ENCODE results near the gene MMP1. TPM values are rescaled to one million over a fixed set of nuclear protein-coding genes. Genes with fewer than 3 reads are reported as not detected.
A peak's percentile ranks its signal among the peaks of the same experiment; 100 is the strongest.

Gene MMP1
- total and polyA plus RNA-seq, 2 of the 4 experiments (the other 2 are of a cell fraction) = 166 to 245 TPM

- Histone ChIP-seq H3K9me1 (ENCODE audit: insufficient read depth, low read length) (no peaks in the 10 kb centered on the region), H2BK120ac (ENCODE audit: low read depth, low read length) (no peak overlapping the region), H3K79me1 (ENCODE audit: low read depth in 1 of 2, low read length in 2 of 2) (no peaks in the 10 kb centered on the region), H3K9ac (ENCODE audit: low read depth, low read length) (no peak overlapping the region), H2BK5ac (ENCODE audit: low read depth, low read length, poor library complexity, severe bottlenecking) (no peak overlapping the region), H3K4me3 (ENCODE audit: insufficient read depth, low read depth, low read length) (no peak overlapping the region), H3K23ac (ENCODE audit: low read depth, low read length) (no peak overlapping the region), H4K8ac (ENCODE audit: low read depth in 2 of 2, low read length in 2 of 2) (no peak overlapping the region), H3K9me3 (ENCODE audit: control insufficient read depth, insufficient read depth, low read length) (no peaks in the 10 kb centered on the region), H3K4me1 (ENCODE audit: control insufficient read depth, insufficient read depth, low read length) (0 out of 2 replicates have a peak, but pooled peaks cover 2% of the 10 kb centered on the region), H2AK5ac (ENCODE audit: low read depth, low read length) (no peak overlapping the region; the same call in 1 of the 2 replicates), H3K4ac (ENCODE audit: low read depth, low read length) (peak overlapping the region; percentile 37), H4K91ac (ENCODE audit: insufficient read depth, low read depth, low read length) (no peak overlapping the region), H2BK20ac (ENCODE audit: low read depth, low read length) (no peak overlapping the region), H2AK9ac (replicated peaks; ENCODE audit: low read depth, low read length, poor library complexity) (no peak overlapping the region), H3K27ac (ENCODE audit: insufficient read depth, low read length) (no peak overlapping the region), H3K18ac (ENCODE audit: low read depth, low read length) (no peak overlapping the region), H3K56ac (ENCODE audit: extremely low read depth, insufficient read depth, low read length) (no peak overlapping the region), H3K4me2 (ENCODE audit: low read depth, low read length) (no peak overlapping the region), H4K20me1 (ENCODE audit: insufficient read depth, low read length) (no peaks in the 10 kb centered on the region), H3K27me3 (ENCODE audit: control insufficient read depth, insufficient read depth, low read length) (no peaks in the 10 kb centered on the region; the same call in 1 of the 2 replicates), H3K36me3 (ENCODE audit: control insufficient read depth, insufficient read depth, low read length) (no peaks in the 10 kb centered on the region), H2BK15ac (ENCODE audit: low read depth, low read length) (0 out of 3 replicates have a peak overlapping the region, but pooled peaks have one; percentile 15), H3K14ac (replicated peaks; ENCODE audit: low read depth, low read length) (no peak overlapping the region; the same call in 1 of the 2 replicates), H2AFZ (replicated peaks; ENCODE audit: low read length, poor library complexity) (no peak overlapping the region), H4K5ac (ENCODE audit: low read depth, low read length) (no peak overlapping the region)
- WGBS, 2 experiments (ENCODE audit: extremely low coverage in 2 of 2, insufficient read length in 1 of 2) = no CpG with 5 or more reads among the region's 2 CpGs
- dilution Hi-C loops (cut with HindIII; ENCODE audit: low sequenced_read_pairs, unreplicated experiment) = no loop called here
- no peak for TF ChIP-seq USF2 (IDR thresholded peaks at IDR 0.05; ENCODE audit: low read depth, low read length)
- no peak for TF ChIP-seq CEBPB (IDR thresholded peaks at IDR 0.05; ENCODE audit: low read depth, low read length)
- no peak for TF ChIP-seq RCOR1 (IDR thresholded peaks at IDR 0.05; ENCODE audit: insufficient replicate concordance, low read length)
- no peak for TF ChIP-seq RAD21 (IDR thresholded peaks at IDR 0.05; ENCODE audit: low read length)
- no peak for TF ChIP-seq MXI1 (IDR thresholded peaks at IDR 0.05; ENCODE audit: borderline replicate concordance, low read depth, low read length)
- TF ChIP-seq NFE2L2 (IDR thresholded peaks at IDR 0.05; ENCODE audit: low read depth, low read length) = no peak
- no peak for TF ChIP-seq ELK1 (IDR thresholded peaks at IDR 0.05; ENCODE audit: borderline replicate concordance, low read depth, low read length)
- no peak for TF ChIP-seq FOS (IDR thresholded peaks at IDR 0.05; ENCODE audit: low read depth, low read length)
- TF ChIP-seq MAFK (IDR thresholded peaks at IDR 0.05; ENCODE audit: low read depth, low read length) = no peak
- no peak for TF ChIP-seq POLR2A (IDR thresholded peaks at IDR 0.05; ENCODE audit: low read depth, low read length)
- TF ChIP-seq CTCF (conservative IDR thresholded peaks at IDR 0.05; ENCODE audit: low read depth, low read length) = no peak
- TF ChIP-seq RFX5 (IDR thresholded peaks at IDR 0.05; ENCODE audit: low read depth, low read length) = no peak
- CTCF ChIA-PET = no interaction called here
- POLR2A ChIA-PET (ENCODE audit: unreplicated experiment) = no interaction called here
- peak; percentile 28 for DNase-seq
- ATAC-seq (ENCODE audit: low read depth) = no peak
- in situ Hi-C loops (cut with MboI; ENCODE audit: low sequenced_read_pairs) = no loop called here
- BruUV-seq (replicated peaks) = no TSS peak
- intact Hi-C loops (cut with micrococcal nuclease) = no loop called here
These were observed 34.5 kb downstream of the MMP1 start for GRCh38 chr11:102763440-102763839.

Measured in IMR-90 (cell line).